Cardiac muscle cell (in vitro differentiated cells and primary cell): ENCODE measurements around the gene ERBB2. TPM values are rescaled to one million over a fixed set of nuclear protein-coding genes. Genes with fewer than 3 reads are reported as not detected.

ENCODE experiments used
- DNase-seq, 2 donors: peaks; one replicate each; pipeline versions ENCODE4 v3.0.0 to v3.0.0-alpha.2; 2010 to 2017; ENCODE audit warnings: low read depth in 1 of 2, low spot score in 1 of 2
- H3K27ac ChIP-seq: fragments of 200-600 bp; sonication (generic); 2 replicates; pipeline ENCODE4 v1.5.1; 2016
- H3K27me3 ChIP-seq: fragments of 200-600 bp; sonication (generic); 2 replicates; pipeline ENCODE4 v1.6.0; 2016; ENCODE audit warnings: control low read depth
- H3K36me3 ChIP-seq: fragments of 200-600 bp; sonication (generic); 2 replicates; pipeline ENCODE4 v1.5.1; 2016; ENCODE audit warnings: control low read depth
- H3K4me1 ChIP-seq: fragments of 200-600 bp; sonication (generic); 2 replicates; pipeline ENCODE4 v1.8.1; 2017; ENCODE audit warnings: low read depth, mild to moderate bottlenecking, mixed run types
- H3K4me3 ChIP-seq: fragments of 200-600 bp; sonication (generic); 2 replicates; pipeline ENCODE4 v1.5.1; 2016; ENCODE audit warnings: mild to moderate bottlenecking
- H3K9me3 ChIP-seq: fragments of 200-600 bp; sonication (generic); 2 replicates; pipeline ENCODE4 v1.5.1; 2017; ENCODE audit warnings: low read depth, mild to moderate bottlenecking, control low read depth
- polyA plus RNA-seq: library from polyadenylated mRNA; unstranded; fragments of >200 nt; fragmentation: Nextera tagmentation; extraction: Ambion mirVana; gene quantifications from 2 replicates; pipeline ENCODE4 v1.2.1, GENCODE V29; 2016
- total RNA-seq: library from RNA; depleted of rRNA; stranded (reverse); fragments of >200 nt; gene quantifications from 2 replicates; pipeline ENCODE4 v1.2.3, GENCODE V29; 2016
- TF ChIP-seq, protein P1 (sequence below): IDR thresholded peaks from 2 replicates; pipeline ENCODE4 v1.5.1; 2012; ENCODE audit warnings: low read depth, mild to moderate bottlenecking, low read length

The ERBB2 gene
- total and polyA plus RNA-seq, 2 experiments from 2014 or later = 194 to 310 TPM

DNA sequence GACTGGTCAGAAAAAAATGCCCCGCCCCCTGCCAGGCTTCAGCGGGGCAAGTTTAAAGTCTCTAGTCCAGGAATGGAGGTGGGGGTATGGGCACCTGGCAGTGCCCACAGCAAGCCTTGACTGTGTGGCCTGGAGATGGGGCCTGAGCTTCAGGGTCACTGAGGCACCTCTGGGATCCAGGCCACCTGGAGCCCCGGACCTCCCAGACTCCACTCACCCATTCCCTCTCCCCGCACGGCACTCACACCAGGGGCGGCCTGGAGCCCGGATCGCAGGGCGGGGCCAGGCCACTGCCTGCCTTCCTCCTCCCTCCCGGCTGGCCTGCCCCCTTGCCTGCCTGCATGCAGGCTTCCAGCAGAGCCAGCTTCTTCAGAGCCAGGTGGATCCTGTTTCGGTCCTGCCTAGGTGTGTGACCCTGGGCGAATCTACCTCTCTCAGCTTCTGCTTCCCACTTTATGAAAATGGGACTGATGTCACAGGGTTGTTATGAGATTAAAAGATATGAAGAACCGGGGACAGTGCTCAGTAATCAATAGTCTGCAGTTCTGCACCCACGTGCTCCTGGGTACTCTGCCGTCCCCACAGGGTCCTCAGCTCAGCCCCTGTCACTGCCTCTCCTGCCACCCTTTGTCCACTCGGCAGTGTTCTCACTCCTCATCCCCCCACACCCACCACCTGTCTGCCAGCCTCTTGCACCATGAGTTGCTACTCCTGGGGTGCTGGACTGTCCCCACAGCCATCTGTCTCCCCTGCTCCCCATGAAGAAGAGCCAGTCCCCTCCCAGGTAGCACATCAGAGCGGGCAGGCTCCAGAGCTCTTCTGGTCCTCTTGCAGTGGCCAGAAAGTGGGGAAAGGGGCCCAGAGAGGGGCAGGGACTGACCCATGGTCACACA, 35.9 kb upstream of the ERBB2 start:
- H3K27me3 ChIP-seq = no peaks in the 10 kb centered on the region
- H3K27ac ChIP-seq = no peak overlapping the region
- peaks cover 8% of the 10 kb centered on the region for H3K36me3 ChIP-seq
- no peaks in the 10 kb centered on the region for H3K9me3 ChIP-seq
- DNase-seq = peak in 1 of 2 donors; percentile 27
- TF ChIP-seq, protein P1, sequence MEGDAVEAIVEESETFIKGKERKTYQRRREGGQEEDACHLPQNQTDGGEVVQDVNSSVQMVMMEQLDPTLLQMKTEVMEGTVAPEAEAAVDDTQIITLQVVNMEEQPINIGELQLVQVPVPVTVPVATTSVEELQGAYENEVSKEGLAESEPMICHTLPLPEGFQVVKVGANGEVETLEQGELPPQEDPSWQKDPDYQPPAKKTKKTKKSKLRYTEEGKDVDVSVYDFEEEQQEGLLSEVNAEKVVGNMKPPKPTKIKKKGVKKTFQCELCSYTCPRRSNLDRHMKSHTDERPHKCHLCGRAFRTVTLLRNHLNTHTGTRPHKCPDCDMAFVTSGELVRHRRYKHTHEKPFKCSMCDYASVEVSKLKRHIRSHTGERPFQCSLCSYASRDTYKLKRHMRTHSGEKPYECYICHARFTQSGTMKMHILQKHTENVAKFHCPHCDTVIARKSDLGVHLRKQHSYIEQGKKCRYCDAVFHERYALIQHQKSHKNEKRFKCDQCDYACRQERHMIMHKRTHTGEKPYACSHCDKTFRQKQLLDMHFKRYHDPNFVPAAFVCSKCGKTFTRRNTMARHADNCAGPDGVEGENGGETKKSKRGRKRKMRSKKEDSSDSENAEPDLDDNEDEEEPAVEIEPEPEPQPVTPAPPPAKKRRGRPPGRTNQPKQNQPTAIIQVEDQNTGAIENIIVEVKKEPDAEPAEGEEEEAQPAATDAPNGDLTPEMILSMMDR = no peak
- no peak overlapping the region for H3K4me3 ChIP-seq
- peaks cover 46% of the 10 kb centered on the region for H3K4me1 ChIP-seq

DNA sequence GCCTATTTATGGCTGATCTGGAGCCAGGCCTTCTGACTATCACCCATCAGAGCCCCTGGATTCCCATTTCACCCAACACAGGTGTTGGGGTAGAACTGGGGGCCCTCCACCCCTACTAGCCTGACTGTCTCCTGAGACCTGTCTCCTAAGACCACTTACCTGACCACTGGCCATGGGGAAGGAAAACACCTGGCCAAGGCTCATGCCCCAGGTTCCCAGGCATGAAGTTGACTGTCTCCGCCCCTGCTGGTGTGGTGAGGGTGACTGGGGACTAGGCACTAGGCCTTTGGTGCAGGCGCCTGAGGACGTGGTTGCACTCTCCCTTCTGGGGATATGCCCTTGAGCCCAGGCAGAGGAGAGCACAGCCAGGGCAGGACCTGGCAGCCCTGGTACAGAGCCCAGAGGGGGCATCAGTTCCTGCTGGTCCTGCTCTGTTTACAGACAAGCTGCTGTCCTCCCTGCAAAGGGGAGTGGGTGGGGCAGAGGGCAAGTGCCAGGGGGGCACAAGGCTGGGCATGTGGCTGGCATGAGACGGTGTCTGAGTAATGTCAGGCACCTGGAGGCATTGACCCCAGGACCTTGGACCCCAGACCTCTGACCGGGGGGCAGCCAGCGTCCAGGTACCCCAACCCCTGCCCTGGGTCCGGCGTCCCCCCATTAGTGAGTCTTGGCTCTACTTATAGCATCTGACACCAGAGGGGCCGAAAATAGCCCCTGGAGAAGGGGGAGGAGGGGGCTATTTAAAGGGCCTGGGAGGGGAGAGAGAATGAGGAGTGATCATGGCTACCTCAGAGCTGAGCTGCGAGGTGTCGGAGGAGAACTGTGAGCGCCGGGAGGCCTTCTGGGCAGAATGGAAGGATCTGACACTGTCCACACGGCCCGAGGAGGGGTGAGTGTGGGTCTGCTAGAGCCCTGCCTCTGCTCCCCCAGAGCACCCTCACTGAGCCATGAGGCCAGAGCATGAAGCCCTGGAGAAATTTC, 35.0 kb upstream of the ERBB2 start, which contains the start of gene TCAP:
TSS of gene TCAP (plus strand) at position 769 of the 981 bp plus-strand sequence. CDS start at position 780, 11 bp downstream.
- TF ChIP-seq, protein P1 = no peak
- peak within 1 kb of the TSS; percentile 19 for H3K4me3 ChIP-seq
- H3K9me3 ChIP-seq = no peaks in the 10 kb centered on the region
- peak in 1 of 2 donors; percentile 74 for DNase-seq
- no peaks in the 10 kb centered on the region for H3K27me3 ChIP-seq
- H3K4me1 ChIP-seq = peaks cover 49% of the 10 kb centered on the region
- H3K27ac ChIP-seq = peak within 1 kb of the TSS; percentile 86
- peaks cover 6% of the 10 kb centered on the region for H3K36me3 ChIP-seq

DNA sequence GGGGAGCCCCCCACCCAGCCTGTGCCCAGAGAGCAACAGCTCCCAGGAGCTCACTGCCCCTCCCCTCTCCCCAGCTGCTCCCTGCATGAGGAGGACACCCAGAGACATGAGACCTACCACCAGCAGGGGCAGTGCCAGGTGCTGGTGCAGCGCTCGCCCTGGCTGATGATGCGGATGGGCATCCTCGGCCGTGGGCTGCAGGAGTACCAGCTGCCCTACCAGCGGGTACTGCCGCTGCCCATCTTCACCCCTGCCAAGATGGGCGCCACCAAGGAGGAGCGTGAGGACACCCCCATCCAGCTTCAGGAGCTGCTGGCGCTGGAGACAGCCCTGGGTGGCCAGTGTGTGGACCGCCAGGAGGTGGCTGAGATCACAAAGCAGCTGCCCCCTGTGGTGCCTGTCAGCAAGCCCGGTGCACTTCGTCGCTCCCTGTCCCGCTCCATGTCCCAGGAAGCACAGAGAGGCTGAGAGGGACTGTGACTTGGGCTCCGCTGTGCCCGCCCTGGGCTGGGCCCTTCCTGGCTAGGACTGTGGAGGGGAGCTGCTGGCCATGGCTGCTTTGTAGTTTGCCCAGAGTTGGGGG, 34.1 kb upstream of the ERBB2 start:
- peaks cover under 1% of the 10 kb centered on the region for H3K36me3 ChIP-seq
- TF ChIP-seq, protein P1 = no peak
- no peak for DNase-seq
- no peaks in the 10 kb centered on the region for H3K27me3 ChIP-seq
- no peaks in the 10 kb centered on the region for H3K9me3 ChIP-seq
- H3K4me1 ChIP-seq = peaks cover 49% of the 10 kb centered on the region
- H3K27ac ChIP-seq = peak overlapping the region; percentile 86
- peak overlapping the region; percentile 19 for H3K4me3 ChIP-seq

DNA sequence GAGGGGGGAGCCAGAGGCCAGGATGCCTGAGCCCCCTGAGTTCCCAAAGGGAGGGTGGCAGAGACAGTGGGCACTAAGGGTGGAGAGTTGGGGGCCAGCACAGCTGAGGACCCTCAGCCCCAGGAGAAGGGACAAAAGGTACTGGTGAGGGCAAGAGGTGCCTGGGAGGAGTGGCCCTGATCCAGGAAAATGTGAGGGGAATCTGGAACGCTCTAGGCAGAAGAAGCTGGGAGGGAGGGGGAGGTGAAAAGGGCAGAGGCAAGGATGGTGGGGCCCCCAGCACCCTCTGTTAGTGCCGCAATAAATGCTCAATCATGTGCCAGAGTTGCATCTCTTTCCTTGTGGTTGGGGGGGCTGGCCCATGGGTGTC, 33.6 kb upstream of the ERBB2 start:
- TF ChIP-seq, protein P1 = no peak
- no peaks in the 10 kb centered on the region for H3K9me3 ChIP-seq
- H3K27me3 ChIP-seq = no peaks in the 10 kb centered on the region
- DNase-seq = no peak
- H3K36me3 ChIP-seq = no peaks in the 10 kb centered on the region
- H3K27ac ChIP-seq = peak overlapping the region; percentile 86
- peaks cover 49% of the 10 kb centered on the region for H3K4me1 ChIP-seq
- no peak overlapping the region for H3K4me3 ChIP-seq
